OCI-LY3 (cell line): Measurements from ENCODE around the gene ACACB.

Experiments used
- H2AFZ ChIP-seq: fragments of 200-600, 300-600 bp; shearing (Covaris generic); 2 replicates; pipeline ENCODE4 v1.6.0; 2014; ENCODE audit warnings: antibody characterized with exemption, low read depth, low read length
- H3K27ac ChIP-seq: fragments of 200-600, 300-600 bp; sonication (generic); 2 replicates; pipeline ENCODE4 v1.5.1; 2014; ENCODE audit warnings: mild to moderate bottlenecking, low read length, moderate library complexity, mixed read lengths
- H3K27me3 ChIP-seq: fragments of 200-600, 300-600 bp; sonication (generic); 2 replicates; pipeline ENCODE4 v1.6.1; 2014; ENCODE audit warnings: low read depth, low read length, mixed read lengths
- H3K36me3 ChIP-seq: fragments of 200-600, 300-600 bp; sonication (generic); replicated peaks from 2 replicates; pipeline ENCODE3; 2014; ENCODE audit warnings: low read depth, low read length, mixed read lengths
- H3K4me1 ChIP-seq: fragments of 300-600, 200-600 bp; sonication (generic); 2 replicates; pipeline ENCODE4 v1.6.1; 2014; ENCODE audit warnings: low read length, mixed read lengths
- H3K4me2 ChIP-seq: fragments of 200-600, 300-600 bp; sonication (generic); 2 replicates; pipeline ENCODE4 v1.6.1; 2014; ENCODE audit warnings: low read length, mixed read lengths
- H3K4me3 ChIP-seq: fragments of 300-600, 200-600 bp; sonication (generic); 2 replicates; pipeline ENCODE4 v1.5.1; 2014; ENCODE audit warnings: antibody characterized with exemption, mild to moderate bottlenecking, low read length, moderate library complexity
- H3K79me2 ChIP-seq: fragments of 300-600, 200-600 bp; shearing (Covaris generic); 2 replicates; pipeline ENCODE4 v1.6.1; 2014; ENCODE audit warnings: mild to moderate bottlenecking, low read length, mixed read lengths
- H3K9ac ChIP-seq: fragments of 300-600, 200-600 bp; shearing (Covaris generic); 2 replicates; pipeline ENCODE4 v1.6.0; 2014; ENCODE audit warnings: mild to moderate bottlenecking, low read length, moderate library complexity
- H3K9me3 ChIP-seq: fragments of 200-600, 300-600 bp; shearing (Covaris generic); 2 replicates; pipeline ENCODE4 v1.6.1; 2014; ENCODE audit warnings: low read length, mixed read lengths; ENCODE audit not compliant: insufficient read depth
- H4K20me1 ChIP-seq: fragments of 200-600, 300-600 bp; sonication (generic); 2 replicates; pipeline ENCODE4 v1.6.1; 2016; ENCODE audit warnings: low read length, mixed read lengths; ENCODE audit not compliant: insufficient read depth
- EZH2phosphoT487 ChIP-seq: fragments of 200-600 bp; shearing (Covaris generic); IDR thresholded peaks from 2 replicates; pipeline ENCODE4 v1.6.1; 2018; ENCODE audit warnings: antibody characterized with exemption, mixed run types, low read depth
- TF ChIP-seq, protein P1 (sequence below): fragments of 200-600, 300-600 bp; sonication (generic); IDR thresholded peaks from 2 replicates; pipeline ENCODE4 v1.5.1; 2014; ENCODE audit warnings: antibody characterized with exemption, low read length, low read depth

ACACB gene

DNA sequence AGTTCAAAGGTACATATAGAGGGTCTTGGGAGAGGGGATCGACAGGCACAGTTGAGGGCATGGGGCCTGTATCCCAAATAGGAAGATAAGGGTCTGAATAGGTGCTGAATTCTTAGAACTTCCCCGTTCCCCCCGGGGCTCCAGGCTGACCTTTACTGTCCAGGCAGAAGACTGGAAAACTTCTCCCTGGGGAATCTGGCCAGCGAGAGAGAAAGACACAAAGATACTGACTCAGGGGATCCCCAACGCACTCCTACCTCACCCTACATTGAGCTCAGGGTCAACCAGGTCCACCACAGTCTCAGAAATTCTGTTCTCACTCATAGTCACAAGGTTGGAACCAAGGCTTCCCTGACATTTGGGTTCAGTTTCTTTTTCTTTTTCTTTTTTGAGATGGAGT is 46.2 kb downstream of the ACACB start:
- no peak overlapping the region for H3K9ac ChIP-seq
- TF ChIP-seq, protein P1, sequence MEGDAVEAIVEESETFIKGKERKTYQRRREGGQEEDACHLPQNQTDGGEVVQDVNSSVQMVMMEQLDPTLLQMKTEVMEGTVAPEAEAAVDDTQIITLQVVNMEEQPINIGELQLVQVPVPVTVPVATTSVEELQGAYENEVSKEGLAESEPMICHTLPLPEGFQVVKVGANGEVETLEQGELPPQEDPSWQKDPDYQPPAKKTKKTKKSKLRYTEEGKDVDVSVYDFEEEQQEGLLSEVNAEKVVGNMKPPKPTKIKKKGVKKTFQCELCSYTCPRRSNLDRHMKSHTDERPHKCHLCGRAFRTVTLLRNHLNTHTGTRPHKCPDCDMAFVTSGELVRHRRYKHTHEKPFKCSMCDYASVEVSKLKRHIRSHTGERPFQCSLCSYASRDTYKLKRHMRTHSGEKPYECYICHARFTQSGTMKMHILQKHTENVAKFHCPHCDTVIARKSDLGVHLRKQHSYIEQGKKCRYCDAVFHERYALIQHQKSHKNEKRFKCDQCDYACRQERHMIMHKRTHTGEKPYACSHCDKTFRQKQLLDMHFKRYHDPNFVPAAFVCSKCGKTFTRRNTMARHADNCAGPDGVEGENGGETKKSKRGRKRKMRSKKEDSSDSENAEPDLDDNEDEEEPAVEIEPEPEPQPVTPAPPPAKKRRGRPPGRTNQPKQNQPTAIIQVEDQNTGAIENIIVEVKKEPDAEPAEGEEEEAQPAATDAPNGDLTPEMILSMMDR, result no peak
- TF ChIP-seq EZH2phosphoT487, result no peak
- no peaks in the 10 kb centered on the region for H3K27me3 ChIP-seq

DNA sequence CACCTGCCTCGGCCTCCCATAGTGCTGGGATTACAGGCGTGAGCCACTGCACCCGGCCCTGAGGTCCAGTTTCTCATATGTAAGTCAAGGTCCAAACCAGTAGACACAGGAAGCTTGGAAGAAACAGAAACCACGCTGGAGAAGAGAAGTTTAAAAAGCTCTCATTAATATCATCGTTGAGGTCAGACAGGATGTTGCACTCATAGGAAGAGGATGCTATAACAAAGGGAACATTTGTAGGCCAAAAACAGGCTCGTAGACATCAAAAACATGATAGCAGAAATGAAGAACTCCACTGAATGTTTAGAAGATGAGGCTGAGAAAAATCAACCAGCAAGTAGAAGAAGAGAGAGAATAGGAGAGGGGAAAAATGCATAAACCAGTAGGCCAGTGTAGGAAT is 46.8 kb downstream of the ACACB start:
- no peaks in the 10 kb centered on the region for H3K79me2 ChIP-seq
- no peak overlapping the region for H3K4me2 ChIP-seq

More for the DNA sequence above, 46.2 kb downstream of the ACACB start:
- Histone ChIP-seq H3K79me2 (no peaks in the 10 kb centered on the region), H3K36me3 (no peaks in the 10 kb centered on the region), H3K9me3 (no peaks in the 10 kb centered on the region), H4K20me1 (no peaks in the 10 kb centered on the region), H3K4me1 (no peaks in the 10 kb centered on the region), H3K4me3 (no peak overlapping the region), H2AFZ (no peak overlapping the region), H3K4me2 (no peak overlapping the region), H3K27ac (no peak overlapping the region)

DNA sequence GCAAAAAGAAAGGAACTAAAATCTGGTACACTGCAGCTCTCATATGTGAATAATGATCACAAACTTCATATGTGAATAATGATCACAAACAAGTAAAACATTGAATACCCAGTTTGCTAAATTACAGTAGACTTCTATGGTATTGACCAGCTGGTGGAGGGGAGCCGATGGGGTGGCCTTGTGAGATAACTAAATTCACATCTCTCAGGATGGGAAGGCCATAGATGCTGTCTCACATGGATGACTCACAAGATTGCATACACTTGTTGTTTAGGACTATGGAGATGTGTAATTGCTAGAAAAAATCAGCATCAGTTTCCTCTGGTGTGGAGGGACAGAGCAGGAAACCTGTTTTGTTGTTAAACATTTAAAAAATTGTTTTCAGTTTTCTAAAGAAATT is 49.2 kb downstream of the ACACB start:
- Histone ChIP-seq H3K36me3 (no peaks in the 10 kb centered on the region), H3K4me2 (no peak overlapping the region), H3K79me2 (no peaks in the 10 kb centered on the region), H3K27ac (no peak overlapping the region), H3K9me3 (no peaks in the 10 kb centered on the region), H3K9ac (no peak overlapping the region), H2AFZ (no peak overlapping the region), H3K4me3 (no peak overlapping the region), H3K27me3 (no peaks in the 10 kb centered on the region), H4K20me1 (no peaks in the 10 kb centered on the region), H3K4me1 (no peaks in the 10 kb centered on the region)
- TF ChIP-seq EZH2phosphoT487, result no peak
- TF ChIP-seq, protein P1, result no peak

More for the DNA sequence above, 46.8 kb downstream of the ACACB start:
- Histone ChIP-seq H3K4me3 (no peak overlapping the region), H3K9ac (no peak overlapping the region), H3K36me3 (no peaks in the 10 kb centered on the region), H3K27ac (no peak overlapping the region), H3K9me3 (no peaks in the 10 kb centered on the region), H3K4me1 (no peaks in the 10 kb centered on the region), H4K20me1 (no peaks in the 10 kb centered on the region), H3K27me3 (no peaks in the 10 kb centered on the region), H2AFZ (no peak overlapping the region)
- TF ChIP-seq EZH2phosphoT487, result no peak
- TF ChIP-seq, protein P1, result no peak

DNA sequence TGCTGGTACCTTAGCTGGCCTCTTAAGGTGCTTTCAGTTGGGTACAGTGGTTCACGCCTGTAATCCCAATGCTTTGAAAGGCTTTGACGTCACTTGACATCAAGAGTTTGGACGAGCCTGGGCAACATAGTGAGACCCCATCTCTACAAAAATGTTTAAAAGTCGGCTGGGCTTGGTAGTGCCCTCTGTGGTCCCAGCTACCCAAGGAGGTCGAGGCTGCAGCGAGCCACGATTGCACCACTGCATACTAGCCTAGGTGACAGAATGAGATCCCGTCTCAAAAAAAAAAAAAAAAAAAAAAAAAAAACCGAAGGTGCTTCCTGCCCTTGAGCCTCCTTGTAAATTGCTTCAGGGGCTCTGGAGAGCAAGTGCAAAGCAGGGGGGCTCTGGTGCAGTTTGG is 50.0 kb downstream of the ACACB start:
- no peak for TF ChIP-seq EZH2phosphoT487
- TF ChIP-seq, protein P1, result no peak
- no peaks in the 10 kb centered on the region for H3K27me3 ChIP-seq
- no peaks in the 10 kb centered on the region for H3K79me2 ChIP-seq
- H3K27ac ChIP-seq, result no peak overlapping the region
- no peak overlapping the region for H3K9ac ChIP-seq
- H3K4me3 ChIP-seq, result no peak overlapping the region
- H4K20me1 ChIP-seq, result no peaks in the 10 kb centered on the region
- H2AFZ ChIP-seq, result no peak overlapping the region
- H3K36me3 ChIP-seq, result no peaks in the 10 kb centered on the region
- H3K4me2 ChIP-seq, result no peak overlapping the region
- no peaks in the 10 kb centered on the region for H3K9me3 ChIP-seq
- no peaks in the 10 kb centered on the region for H3K4me1 ChIP-seq
